ENCODE results near the gene RAPGEF4.

The RAPGEF4 gene

GRCh38 chr2:172950565-172950964, 214.9 kb downstream of the RAPGEF4 start:
- no peak for TF ChIP-seq CTCF (IDR thresholded peaks at IDR 0.05; ENCODE audit: insufficient read depth, missing control alignments)
- DNase-seq (ENCODE audit: insufficient read length, low spot score) (no peak), FAIRE-seq (no peak)

- TF ChIP-seq CTCF (IDR thresholded peaks at IDR 0.05; ENCODE audit: insufficient read depth, missing control alignments) = no peak
- no peak for FAIRE-seq
- no peak for DNase-seq (ENCODE audit: insufficient read length, low spot score)
These were observed 215.9 kb downstream of the RAPGEF4 start for GRCh38 chr2:172951554-172951953.

GRCh38 chr2:172953411-172953810, 217.8 kb downstream of the RAPGEF4 start:
- DNase-seq (ENCODE audit: insufficient read length, low spot score) (no peak), FAIRE-seq (no peak)
- no peak for TF ChIP-seq CTCF (IDR thresholded peaks at IDR 0.05; ENCODE audit: insufficient read depth, missing control alignments)

GRCh38 chr2:172953970-172954852, 218.6 kb downstream of the RAPGEF4 start:
- TF ChIP-seq CTCF (IDR thresholded peaks at IDR 0.05; ENCODE audit: insufficient read depth, missing control alignments) = no peak
- FAIRE-seq (no peak), DNase-seq (ENCODE audit: insufficient read length, low spot score) (no peak)

- no peak for FAIRE-seq
- TF ChIP-seq CTCF (IDR thresholded peaks at IDR 0.05; ENCODE audit: insufficient read depth, missing control alignments) = no peak
- DNase-seq (ENCODE audit: insufficient read length, low spot score) = no peak
These were observed 219.9 kb downstream of the RAPGEF4 start for GRCh38 chr2:172955587-172955986.

- FAIRE-seq (no peak), DNase-seq (ENCODE audit: insufficient read length, low spot score) (no peak)
- TF ChIP-seq CTCF (IDR thresholded peaks at IDR 0.05; ENCODE audit: insufficient read depth, missing control alignments) = no peak
These were observed 222.1 kb downstream of the RAPGEF4 start for GRCh38 chr2:172957734-172958133.

- FAIRE-seq = no peak
- no peak for TF ChIP-seq CTCF (IDR thresholded peaks at IDR 0.05; ENCODE audit: insufficient read depth, missing control alignments)
- DNase-seq (ENCODE audit: insufficient read length, low spot score) = no peak
These were observed 226.4 kb downstream of the RAPGEF4 start for GRCh38 chr2:172962082-172962481.
